HUDEP-2 (cell line): ENCODE measurements around the gene GGT7.
"Not testable (repeated sequence)": the region's sequence is repeated elsewhere in the genome, so short reads cannot be mapped to it uniquely, and the experiment has no call there.

ENCODE experiments used
- DNase-seq, 76 experiments: peaks; one replicate each; lab custom pipeline; 2025; ENCODE audit not compliant: unreplicated experiment in 76 of 76; lab: John Stamatoyannopoulos, UW

GGT7 gene

DNA sequence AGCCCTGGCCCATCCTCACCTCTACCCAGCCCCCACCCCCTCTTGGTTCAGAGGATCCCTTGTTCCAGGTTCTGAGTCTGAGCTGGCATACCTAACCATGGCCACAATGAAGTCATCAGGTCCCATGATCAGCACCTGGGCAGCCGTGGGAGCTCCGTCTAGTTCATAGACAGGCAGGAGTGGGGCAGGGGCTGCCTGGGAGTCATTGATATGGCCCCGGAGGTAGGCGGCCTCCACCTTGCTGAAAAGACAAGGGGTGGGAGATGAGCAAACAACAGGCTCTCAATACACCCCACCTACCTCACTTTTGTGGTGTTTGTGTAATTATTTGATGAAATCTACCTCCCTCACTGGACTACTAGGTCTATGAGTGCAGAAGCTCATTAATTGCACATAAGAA lies 20.4 kb downstream of the GGT7 start:
- DNase-seq = no peak

DNA sequence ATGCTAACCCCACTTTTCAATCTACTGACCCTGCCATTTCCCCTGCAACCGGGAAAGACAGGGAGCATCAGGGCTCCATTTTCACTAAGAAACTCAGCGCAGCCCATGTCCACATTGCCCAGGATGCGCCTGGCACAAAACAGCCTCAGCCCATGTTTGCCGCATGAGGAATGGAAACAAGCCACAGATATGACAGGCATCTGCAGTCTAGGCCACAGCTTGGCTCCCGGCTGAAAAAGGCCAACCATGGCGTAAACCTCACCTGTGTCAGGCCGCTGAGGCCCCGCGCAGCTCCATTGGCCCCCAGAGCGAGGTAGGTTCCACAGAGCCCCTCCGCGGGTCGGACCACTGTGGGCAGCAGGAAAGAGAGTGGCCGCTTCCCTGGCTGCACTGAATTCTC lies 21.7 kb downstream of the GGT7 start:
- DNase-seq = no peak

DNA sequence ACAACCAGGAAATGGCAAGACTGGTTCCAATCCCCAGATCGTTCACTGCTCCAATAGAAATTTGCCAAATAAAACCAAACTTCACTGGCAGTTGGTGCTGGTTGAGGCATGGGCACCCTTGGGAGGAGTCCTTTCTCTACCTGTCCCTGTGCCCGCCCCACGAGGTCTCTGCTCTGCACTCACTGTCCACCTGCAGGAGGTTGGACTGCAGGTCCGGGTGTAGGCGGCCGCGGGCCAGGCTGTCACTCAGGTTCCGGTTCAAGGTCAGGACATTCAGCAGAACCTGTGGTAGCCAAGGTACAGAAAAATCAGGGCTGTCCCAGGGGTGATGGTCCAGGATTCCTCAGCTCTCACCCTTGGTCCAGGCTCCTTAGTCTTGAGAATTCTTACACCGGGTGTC lies 22.9 kb downstream of the GGT7 start:
- DNase-seq = no peak

GRCh38 chr20:34848597-34848996 lies 24.1 kb downstream of the GGT7 start:
- DNase-seq = no peak

- DNase-seq = no peak
Measured at GRCh38 chr20:34843421-34843820, 29.2 kb downstream of the GGT7 start.

- DNase-seq = no peak
Measured at GRCh38 chr20:34842143-34842542, 30.5 kb downstream of the GGT7 start.

GRCh38 chr20:34834459-34834893 lies 38.2 kb downstream of the GGT7 start:
- DNase-seq = peak in 19 of 76 experiments; percentile 3 to 47 (median 19)

GRCh38 chr20:34831936-34832335 lies 40.7 kb downstream of the GGT7 start:
- peak in 8 of 76 experiments; percentile 6 to 16 (median 9) for DNase-seq

DNA sequence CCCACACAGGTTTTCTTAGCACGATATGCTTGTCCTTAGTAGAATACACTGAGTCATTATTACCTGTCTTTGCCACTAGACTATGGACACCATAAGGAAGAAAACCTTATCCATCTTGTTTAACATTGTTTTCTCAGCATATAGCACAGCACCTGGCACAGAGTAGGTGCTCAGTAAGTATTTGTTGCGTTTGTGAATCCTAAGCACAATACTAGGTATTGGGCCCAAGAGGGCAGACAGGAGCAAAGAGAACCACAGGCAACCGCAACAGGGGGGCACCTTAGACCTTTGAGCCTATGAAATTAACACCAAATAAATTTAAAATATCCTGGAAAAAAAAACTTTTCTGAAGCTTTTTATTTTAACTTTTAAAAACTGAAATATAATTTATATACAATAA lies 43.5 kb downstream of the GGT7 start:
- no peak for DNase-seq

DNA sequence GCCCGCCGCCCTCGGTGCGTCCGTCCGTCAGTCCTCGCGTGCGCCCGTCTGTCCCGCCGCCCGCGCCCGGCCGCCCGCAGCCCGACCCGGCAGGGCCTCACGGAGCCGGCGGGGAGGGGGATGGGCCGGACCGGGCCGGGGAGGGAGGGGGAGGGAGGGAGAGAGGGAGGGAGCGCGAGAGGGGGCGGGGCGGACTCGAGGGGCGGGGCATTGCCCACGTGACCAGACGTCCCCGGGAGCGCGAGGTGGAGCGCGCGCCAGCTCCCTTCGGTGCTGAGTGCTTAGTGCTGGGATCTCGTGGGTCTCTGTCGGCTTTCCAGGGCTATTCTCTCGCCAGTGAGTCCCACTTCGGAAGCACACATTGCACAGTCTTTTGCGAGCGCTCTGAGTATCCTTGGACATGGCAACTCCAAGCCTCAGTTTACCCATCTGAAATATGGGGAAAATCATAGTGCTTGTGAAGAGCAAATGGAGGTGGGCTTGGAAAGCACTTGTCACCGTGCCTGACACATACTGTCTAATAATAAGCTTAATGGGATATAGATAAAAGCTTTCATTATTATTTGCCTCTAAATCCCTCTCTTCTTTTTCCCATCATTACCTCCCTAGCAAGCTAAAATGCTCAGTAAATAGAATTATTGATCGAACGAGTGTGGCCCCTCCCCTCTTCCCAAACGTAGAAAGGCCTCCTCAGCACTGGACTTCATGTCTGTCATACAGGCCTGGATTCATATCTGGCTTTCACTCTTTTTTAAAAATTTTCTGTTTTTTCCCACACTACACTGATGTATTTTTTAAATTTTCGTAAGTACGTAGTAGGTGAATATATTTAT lies 46.9 kb downstream of the GGT7 start, which contains the start of gene NCOA6:
NCOA6 (minus strand) TSS at position 122 of the 833 bp plus-strand sequence. CDS start 43,296 bp downstream, outside the sequence.
- peak in 73 of 76 experiments; percentile 4 to 89 (median 77) for DNase-seq

- DNase-seq = peak in 48 of 76 experiments; percentile 4 to 60 (median 34)
Measured at GRCh38 chr20:34824806-34825529, 47.7 kb downstream of the GGT7 start.

DNA sequence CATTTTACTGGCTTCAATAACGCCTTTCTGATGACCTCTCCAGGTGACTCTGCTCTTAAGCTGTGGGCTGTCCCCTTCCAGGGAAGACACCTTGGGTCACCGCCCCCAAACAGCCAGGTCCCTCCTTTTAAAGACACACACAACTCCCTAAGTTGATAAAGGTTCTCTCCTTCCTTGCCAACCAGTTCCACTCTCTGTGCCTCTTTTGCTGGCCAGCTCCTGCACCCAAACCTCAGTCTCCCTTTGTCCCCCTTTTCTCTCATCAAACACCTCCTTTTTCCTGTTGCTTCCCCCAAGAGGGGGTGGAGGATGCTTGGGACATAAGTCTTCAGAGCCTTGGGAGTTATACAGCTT lies 48.2 kb downstream of the GGT7 start:
- peak in 69 of 76 experiments; percentile 17 to 87 (median 60) for DNase-seq

- no peak for DNase-seq
Measured at GRCh38 chr20:34824026-34824425, 48.6 kb downstream of the GGT7 start.

- no peak for DNase-seq
Measured at GRCh38 chr20:34820805-34821578, 51.7 kb downstream of the GGT7 start.

- DNase-seq = no peak
Measured at GRCh38 chr20:34817801-34818200, 54.9 kb downstream of the GGT7 start.

DNA sequence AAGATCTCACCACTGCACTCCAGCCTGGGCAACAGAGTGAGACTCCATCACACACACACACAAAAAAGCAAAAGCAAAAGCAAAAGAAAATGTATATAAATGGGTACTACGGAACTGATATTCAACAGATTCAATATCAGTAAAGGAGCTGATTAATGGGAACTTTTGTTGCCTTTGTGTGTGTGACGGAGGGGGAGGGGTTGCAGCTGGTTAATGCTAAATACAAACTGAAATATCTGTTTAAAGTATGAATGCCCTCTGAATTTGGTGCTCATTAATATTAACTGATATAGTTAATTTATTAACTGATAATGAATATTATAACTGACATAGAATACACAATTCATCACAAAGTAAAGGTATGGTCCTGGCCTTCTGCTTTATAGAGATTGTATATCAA lies 55.6 kb downstream of the GGT7 start:
- no peak for DNase-seq

GRCh38 chr20:34815636-34816035 lies 57.0 kb downstream of the GGT7 start:
- no peak for DNase-seq

GRCh38 chr20:34808583-34808982 lies 64.1 kb downstream of the GGT7 start:
- DNase-seq = no peak

DNA sequence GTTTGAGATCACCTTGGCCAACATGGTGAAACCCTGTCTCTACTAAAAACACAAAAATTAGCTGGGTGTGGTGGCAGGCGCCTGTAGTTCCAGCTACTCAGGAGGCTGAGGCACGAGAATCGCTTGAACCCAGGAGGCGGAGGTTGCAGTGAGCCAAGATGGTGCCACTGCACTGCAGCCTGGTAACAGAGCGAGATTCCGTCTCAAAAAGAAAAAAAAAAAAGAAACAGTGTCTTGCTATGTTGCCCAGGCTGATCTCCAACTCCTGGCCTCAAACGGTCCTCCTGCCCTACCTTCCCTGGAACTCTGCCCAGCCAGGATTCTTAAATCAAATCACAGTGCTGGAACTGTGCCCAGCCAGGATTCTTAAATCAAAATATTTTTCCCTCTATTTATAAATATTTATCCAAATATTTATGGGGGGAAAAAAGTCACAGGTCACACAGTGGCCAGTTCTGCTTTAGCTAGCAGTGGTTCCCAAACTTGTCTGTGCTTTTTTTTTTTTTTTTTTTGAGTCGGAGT lies 64.7 kb downstream of the GGT7 start:
- DNase-seq = not testable (repeated sequence)

DNA sequence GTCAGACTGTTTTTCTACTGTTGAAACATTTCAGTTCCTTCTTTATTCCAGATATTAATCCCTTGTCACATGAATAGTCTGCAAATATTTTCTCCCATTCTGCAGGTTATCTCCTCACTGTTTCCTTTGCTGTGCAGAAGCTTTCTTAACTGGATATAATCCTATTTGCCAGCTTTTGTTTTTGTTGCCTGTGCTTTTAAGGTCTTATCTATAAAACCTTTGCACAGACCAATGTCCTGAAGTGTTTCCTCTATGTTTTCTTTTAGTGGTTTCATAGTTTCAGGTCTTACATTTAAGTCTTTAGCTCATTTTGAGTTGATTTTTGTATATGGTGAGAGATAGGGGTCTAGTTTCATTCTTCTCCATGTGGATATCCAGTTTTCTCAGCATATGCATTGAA lies 66.4 kb downstream of the GGT7 start:
- DNase-seq = no peak

DNA sequence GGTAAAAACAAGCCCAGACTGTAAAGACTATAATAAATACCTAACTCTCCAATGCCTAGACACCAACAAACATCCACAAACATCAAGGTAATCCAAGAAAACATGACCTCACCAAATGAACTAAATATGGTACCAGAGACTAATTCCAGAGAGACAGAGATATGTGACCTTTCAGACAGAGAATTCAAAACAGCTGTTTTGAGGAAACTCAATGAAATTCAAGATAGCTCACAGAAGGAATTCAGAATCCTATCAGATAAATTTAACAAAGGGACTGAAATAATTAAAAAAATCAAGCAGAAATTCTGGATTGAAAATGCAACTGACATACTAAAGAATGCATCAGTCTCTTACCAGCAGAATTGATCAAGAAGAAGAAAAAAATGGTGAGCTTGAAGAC lies 73.8 kb downstream of the GGT7 start:
- no peak for DNase-seq
